ENCODE measurements around the gene MPZ.

Gene MPZ

GRCh38 chr1:161267321-161267720 is 42.4 kb downstream of the MPZ start:
- Histone ChIP-seq H3K27me3 (ENCODE audit: control insufficient read depth in 1 of 2, insufficient read depth in 1 of 2, low read length in 2 of 2) (peaks cover 3 to 30% of the 10 kb centered on the region in 2 experiments), H3K27ac (ENCODE audit: low read length, poor library complexity, severe bottlenecking) (no peak overlapping the region), H4K8ac (ENCODE audit: low read length) (no peak overlapping the region), H3K18ac (ENCODE audit: low read depth in 1 of 2, low read length in 2 of 2) (no peak overlapping the region), H2BK15ac (ENCODE audit: low read depth, poor library complexity, severe bottlenecking) (no peak overlapping the region), H3K36me3 (ENCODE audit: control insufficient read depth in 1 of 2, insufficient read depth in 2 of 2, low read depth in 1 of 2, low read length in 2 of 2) (no peaks in the 10 kb centered on the region), H2BK5ac (ENCODE audit: low read depth, low read length, poor library complexity, severe bottlenecking) (no peak overlapping the region), H4K91ac (ENCODE audit: low read length) (no peak overlapping the region), H3K4me2 (ENCODE audit: low read length, poor library complexity, severe bottlenecking) (no peak overlapping the region), H3K9ac (ENCODE audit: low read length) (no peak overlapping the region), H2BK12ac (ENCODE audit: low read length in 2 of 2) (no peak overlapping the region), H3K14ac (ENCODE audit: low read length in 2 of 2) (no peak overlapping the region), H3K23ac (ENCODE audit: low read length in 2 of 2) (no peak overlapping the region), H2AK5ac (ENCODE audit: low read length, severe bottlenecking) (no peak overlapping the region), H3K79me1 (replicated peaks; ENCODE audit: low read length, poor library complexity, severe bottlenecking) (no peaks in the 10 kb centered on the region), H3K4me1 (ENCODE audit: control insufficient read depth, insufficient read depth, low read depth, low read length) (peaks cover 5% of the 10 kb centered on the region), H2BK120ac (ENCODE audit: low read depth, low read length) (no peak overlapping the region), H3K9me3 (ENCODE audit: control insufficient read depth, low read length) (no peaks in the 10 kb centered on the region), H3K4ac (ENCODE audit: low read depth in 1 of 2, low read length in 2 of 2) (no peak overlapping the region), H3K4me3 (ENCODE audit: insufficient read depth in 1 of 2, low read depth in 1 of 2, low read length in 2 of 2) (no peak overlapping the region), H2AFZ (ENCODE audit: low read depth, low read length) (no peak overlapping the region)
- DNase-seq, result no peak
- 94% methylated on average over 3 of the region's 3 CpGs for WGBS

DNA sequence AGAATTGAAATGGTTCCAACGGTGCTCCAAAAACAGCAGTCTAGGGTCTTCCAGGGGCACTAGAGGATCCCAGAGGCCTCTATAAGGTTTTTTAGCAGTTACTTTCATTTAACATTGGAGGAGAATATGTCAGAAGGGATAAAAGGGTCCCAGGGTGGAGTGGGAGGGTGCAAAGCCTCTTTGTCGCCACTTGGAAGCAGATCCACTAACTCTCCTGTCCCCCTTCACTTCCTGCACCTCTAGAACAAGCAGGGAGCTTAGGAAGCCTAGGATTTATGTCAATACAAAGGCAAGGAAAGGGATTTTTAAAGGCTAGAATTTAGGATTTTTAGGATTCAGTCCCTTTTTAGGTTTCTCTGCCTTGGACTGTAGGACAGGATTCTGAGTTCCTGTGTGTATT is 42.9 kb downstream of the MPZ start:
- Histone ChIP-seq H3K23ac (ENCODE audit: low read length in 2 of 2) (no peak overlapping the region), H3K4me2 (ENCODE audit: low read length, poor library complexity, severe bottlenecking) (no peak overlapping the region), H2AK5ac (ENCODE audit: low read length, severe bottlenecking) (no peak overlapping the region), H3K9me3 (ENCODE audit: control insufficient read depth, low read length) (no peaks in the 10 kb centered on the region), H3K18ac (ENCODE audit: low read depth in 1 of 2, low read length in 2 of 2) (no peak overlapping the region), H3K4me3 (ENCODE audit: insufficient read depth in 1 of 2, low read depth in 1 of 2, low read length in 2 of 2) (no peak overlapping the region), H2BK120ac (ENCODE audit: low read depth, low read length) (no peak overlapping the region), H2AFZ (ENCODE audit: low read depth, low read length) (no peak overlapping the region), H3K79me1 (replicated peaks; ENCODE audit: low read length, poor library complexity, severe bottlenecking) (no peaks in the 10 kb centered on the region), H4K8ac (ENCODE audit: low read length) (no peak overlapping the region), H3K9ac (ENCODE audit: low read length) (no peak overlapping the region), H2BK12ac (ENCODE audit: low read length in 2 of 2) (no peak overlapping the region), H3K4me1 (ENCODE audit: control insufficient read depth, insufficient read depth, low read depth, low read length) (peaks cover 5% of the 10 kb centered on the region), H3K27me3 (ENCODE audit: control insufficient read depth in 1 of 2, insufficient read depth in 1 of 2, low read length in 2 of 2) (peaks cover 3 to 31% of the 10 kb centered on the region in 2 experiments), H3K36me3 (ENCODE audit: control insufficient read depth in 1 of 2, insufficient read depth in 2 of 2, low read depth in 1 of 2, low read length in 2 of 2) (no peaks in the 10 kb centered on the region), H3K14ac (ENCODE audit: low read length in 2 of 2) (no peak overlapping the region), H2BK15ac (ENCODE audit: low read depth, poor library complexity, severe bottlenecking) (no peak overlapping the region), H3K27ac (ENCODE audit: low read length, poor library complexity, severe bottlenecking) (no peak overlapping the region), H4K91ac (ENCODE audit: low read length) (no peak overlapping the region), H2BK5ac (ENCODE audit: low read depth, low read length, poor library complexity, severe bottlenecking) (no peak overlapping the region), H3K4ac (ENCODE audit: low read depth in 1 of 2, low read length in 2 of 2) (no peak overlapping the region)
- 72% methylated on average over 1 of the region's 2 CpGs for WGBS
- no peak for DNase-seq

DNA sequence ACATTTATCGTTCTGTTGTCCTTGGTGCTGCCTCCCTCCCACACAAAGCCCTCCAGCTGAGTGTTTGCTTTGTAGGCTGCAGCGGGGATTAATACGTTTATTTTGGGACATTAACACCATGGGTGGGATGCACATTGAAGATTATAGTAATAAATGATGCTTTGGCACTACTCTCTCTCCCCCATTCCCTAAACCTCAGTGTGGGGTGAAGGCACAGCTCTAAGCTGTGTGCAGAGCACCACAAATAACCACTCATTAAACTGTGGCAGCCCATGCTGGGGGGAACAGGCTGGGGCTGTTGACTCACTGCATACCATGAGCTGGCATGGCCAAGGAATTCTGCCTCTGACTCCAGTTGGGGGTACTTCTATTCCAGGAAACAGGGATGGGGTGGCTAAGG is 43.6 kb downstream of the MPZ start:
- Histone ChIP-seq H3K4me1 (ENCODE audit: control insufficient read depth, insufficient read depth, low read depth, low read length) (peaks cover 6% of the 10 kb centered on the region), H3K27me3 (ENCODE audit: control insufficient read depth in 1 of 2, insufficient read depth in 1 of 2, low read length in 2 of 2) (peaks cover 6 to 33% of the 10 kb centered on the region in 2 experiments), H3K23ac (ENCODE audit: low read length in 2 of 2) (no peak overlapping the region), H3K18ac (ENCODE audit: low read depth in 1 of 2, low read length in 2 of 2) (no peak overlapping the region), H2AK5ac (ENCODE audit: low read length, severe bottlenecking) (no peak overlapping the region), H3K4me2 (ENCODE audit: low read length, poor library complexity, severe bottlenecking) (no peak overlapping the region), H2AFZ (ENCODE audit: low read depth, low read length) (no peak overlapping the region), H4K91ac (ENCODE audit: low read length) (no peak overlapping the region), H2BK12ac (ENCODE audit: low read length in 2 of 2) (no peak overlapping the region), H3K36me3 (ENCODE audit: control insufficient read depth in 1 of 2, insufficient read depth in 2 of 2, low read depth in 1 of 2, low read length in 2 of 2) (no peaks in the 10 kb centered on the region), H2BK5ac (ENCODE audit: low read depth, low read length, poor library complexity, severe bottlenecking) (no peak overlapping the region), H3K9ac (ENCODE audit: low read length) (no peak overlapping the region), H2BK120ac (ENCODE audit: low read depth, low read length) (no peak overlapping the region), H2BK15ac (ENCODE audit: low read depth, poor library complexity, severe bottlenecking) (no peak overlapping the region), H4K8ac (ENCODE audit: low read length) (no peak overlapping the region), H3K27ac (ENCODE audit: low read length, poor library complexity, severe bottlenecking) (no peak overlapping the region), H3K4me3 (ENCODE audit: insufficient read depth in 1 of 2, low read depth in 1 of 2, low read length in 2 of 2) (no peak overlapping the region), H3K4ac (ENCODE audit: low read depth in 1 of 2, low read length in 2 of 2) (no peak overlapping the region), H3K14ac (ENCODE audit: low read length in 2 of 2) (no peak overlapping the region), H3K9me3 (ENCODE audit: control insufficient read depth, low read length) (no peaks in the 10 kb centered on the region), H3K79me1 (replicated peaks; ENCODE audit: low read length, poor library complexity, severe bottlenecking) (no peaks in the 10 kb centered on the region)
- DNase-seq, result no peak
- WGBS, result no CpG with 5 or more reads among the region's 3 CpGs

- Histone ChIP-seq H3K79me1 (replicated peaks; ENCODE audit: low read length, poor library complexity, severe bottlenecking) (no peaks in the 10 kb centered on the region), H3K23ac (ENCODE audit: low read length in 2 of 2) (no peak overlapping the region), H2BK5ac (ENCODE audit: low read depth, low read length, poor library complexity, severe bottlenecking) (no peak overlapping the region), H4K8ac (ENCODE audit: low read length) (no peak overlapping the region), H2BK120ac (ENCODE audit: low read depth, low read length) (no peak overlapping the region), H3K9ac (ENCODE audit: low read length) (no peak overlapping the region), H3K4ac (ENCODE audit: low read depth in 1 of 2, low read length in 2 of 2) (no peak overlapping the region), H2BK12ac (ENCODE audit: low read length in 2 of 2) (no peak overlapping the region), H3K4me2 (ENCODE audit: low read length, poor library complexity, severe bottlenecking) (no peak overlapping the region), H3K4me1 (ENCODE audit: control insufficient read depth, insufficient read depth, low read depth, low read length) (peaks cover 7% of the 10 kb centered on the region), H2BK15ac (ENCODE audit: low read depth, poor library complexity, severe bottlenecking) (no peak overlapping the region), H3K9me3 (ENCODE audit: control insufficient read depth, low read length) (no peaks in the 10 kb centered on the region), H2AFZ (ENCODE audit: low read depth, low read length) (no peak overlapping the region), H3K27ac (ENCODE audit: low read length, poor library complexity, severe bottlenecking) (no peak overlapping the region), H3K27me3 (ENCODE audit: control insufficient read depth in 1 of 2, insufficient read depth in 1 of 2, low read length in 2 of 2) (peaks cover 15 to 42% of the 10 kb centered on the region in 2 experiments), H3K4me3 (ENCODE audit: insufficient read depth in 1 of 2, low read depth in 1 of 2, low read length in 2 of 2) (no peak overlapping the region), H3K18ac (ENCODE audit: low read depth in 1 of 2, low read length in 2 of 2) (no peak overlapping the region), H2AK5ac (ENCODE audit: low read length, severe bottlenecking) (no peak overlapping the region), H3K36me3 (ENCODE audit: control insufficient read depth in 1 of 2, insufficient read depth in 2 of 2, low read depth in 1 of 2, low read length in 2 of 2) (no peaks in the 10 kb centered on the region), H4K91ac (ENCODE audit: low read length) (no peak overlapping the region), H3K14ac (ENCODE audit: low read length in 2 of 2) (no peak overlapping the region)
- WGBS, result 93% methylated on average over 5 of the region's 5 CpGs
- DNase-seq, result no peak
Measured at GRCh38 chr1:161265305-161265704, 44.5 kb downstream of the MPZ start.
